Measurements from ENCODE around the gene PJA1. TPM values are rescaled to one million over a fixed set of nuclear protein-coding genes. Genes with fewer than 3 reads are reported as not detected.

PJA1 gene
- polyA plus RNA-seq, 1 of the 3 experiments (the other 2 are of a cell fraction), result 16.5 TPM

- H3K79me2 ChIP-seq (ENCODE audit: insufficient read depth), result no peaks in the 10 kb centered on the region
- H3K27me3 ChIP-seq (ENCODE audit: insufficient read depth), result peaks cover 39% of the 10 kb centered on the region; the same call in 1 of the 2 replicates
- no peaks in the 10 kb centered on the region for H3F3A ChIP-seq (replicated peaks; ENCODE audit: insufficient read depth)
- POLR2A ChIA-PET, result no interaction called here
- H3K4me1 ChIP-seq (ENCODE audit: control insufficient read depth in 1 of 2, insufficient read depth in 2 of 2, low read depth in 1 of 2, low read length in 1 of 2), result peaks cover 0 to 30% of the 10 kb centered on the region in 2 experiments; a peak in 1 of 4 replicates
- no peaks in the 10 kb centered on the region for H3K9me3 ChIP-seq
- no peak overlapping the region for H3K27ac ChIP-seq (ENCODE audit: low read depth in 2 of 2, low read length in 1 of 2)
- peak; percentile 68 for DNase-seq
- no peak for TF ChIP-seq USF2 (IDR thresholded peaks at IDR 0.05; ENCODE audit: borderline replicate concordance, low read depth, low read length)
- TF ChIP-seq TCF12 (IDR thresholded peaks at IDR 0.05), result no peak
- no peak for TF ChIP-seq MAX (IDR thresholded peaks at IDR 0.05; ENCODE audit: low read depth)
- no peak for TF ChIP-seq FOXJ3 (CRISPR knock-in tag; IDR thresholded peaks at IDR 0.05)
- TF ChIP-seq CHD2 (IDR thresholded peaks at IDR 0.05; ENCODE audit: low read length, partially characterized antibody), result no peak
- TF ChIP-seq SMC3 (IDR thresholded peaks at IDR 0.05; ENCODE audit: low read depth, low read length), result peak; percentile 26
- no peak for TF ChIP-seq FOSL2 (IDR thresholded peaks at IDR 0.05; ENCODE audit: borderline replicate concordance, low read depth)
- no peak for TF ChIP-seq EP300 (IDR thresholded peaks at IDR 0.05; ENCODE audit: borderline replicate concordance in 1 of 2, low read depth in 1 of 2, low read length in 1 of 2)
- TF ChIP-seq NFIC (IDR thresholded peaks at IDR 0.05; ENCODE audit: borderline replicate concordance), result no peak
- TF ChIP-seq GABPA (IDR thresholded peaks at IDR 0.05; ENCODE audit: low read depth), result no peak
- TF ChIP-seq TEAD4 (IDR thresholded peaks at IDR 0.05; ENCODE audit: borderline replicate concordance, insufficient read depth), result no peak
- peak; percentile 49 for TF ChIP-seq RAD21 (IDR thresholded peaks at IDR 0.05; ENCODE audit: low read length)
- no peak for TF ChIP-seq SIN3A (IDR thresholded peaks at IDR 0.05; ENCODE audit: borderline replicate concordance, low read depth, low read length)
- no peak for TF ChIP-seq GATA2 (CRISPR knock-in tag; IDR thresholded peaks at IDR 0.05)
- TF ChIP-seq MEF2A (IDR thresholded peaks at IDR 0.05; ENCODE audit: borderline replicate concordance, low read depth), result no peak
- TF ChIP-seq YY1 (IDR thresholded peaks at IDR 0.05; ENCODE audit: low read depth), result no peak
- peak; percentile 56 for TF ChIP-seq CTCF (IDR thresholded peaks at IDR 0.05)
- no peak for TF ChIP-seq TAF1 (IDR thresholded peaks at IDR 0.05; ENCODE audit: borderline replicate concordance, low read depth, low read length)
- no peak for TF ChIP-seq IRF3 (IDR thresholded peaks at IDR 0.05; ENCODE audit: low read depth, low read length)
- TF ChIP-seq PBX3 (IDR thresholded peaks at IDR 0.05), result no peak
- no peak for TF ChIP-seq RXRA (IDR thresholded peaks at IDR 0.05; ENCODE audit: borderline replicate concordance, low read depth)
- no peaks in the 10 kb centered on the region for H3K36me3 ChIP-seq (replicated peaks in 1 of 2; ENCODE audit: control insufficient read depth in 1 of 2, insufficient read depth in 2 of 2, low read length in 1 of 2)
- CTCF ChIA-PET, result interaction anchor here (0.5 to 1.9 kb wide), 6 partner anchors 11 to 584 kb away, joined by 3 to 8 read pairs (median 4); no protein-coding TSS in a partner anchor
- 22% methylated on average over 6 of the region's 6 CpGs for WGBS (ENCODE audit: low lambda C conversion rate)
- no peak overlapping the region for H3K9ac ChIP-seq
- H3K9me2 ChIP-seq, result no peaks in the 10 kb centered on the region
- H2AFZ ChIP-seq (ENCODE audit: low read depth), result no peak overlapping the region
- H4K20me1 ChIP-seq (ENCODE audit: insufficient read depth), result no peaks in the 10 kb centered on the region
- no peak overlapping the region for H3K4me3 ChIP-seq (ENCODE audit: low read depth in 2 of 2, low read length in 1 of 2)
- no peak overlapping the region for H3K4me2 ChIP-seq
Measured at GRCh38 chrX:69133921-69134542, 31.2 kb downstream of the PJA1 start.
